OCI-LY1 (cell line): ENCODE results near the gene PTX4.

ENCODE experiments used
- CTCF ChIP-seq: fragments of 200-600 bp; sonication (generic), shearing (Covaris generic); IDR thresholded peaks from 2 replicates; pipeline ENCODE4 v1.5.1; 2017; ENCODE audit warnings: mild to moderate bottlenecking, antibody characterized with exemption, low read length, moderate library complexity, mixed read lengths
- EZH2 ChIP-seq: fragments of 200-600 bp; sonication (generic), shearing (Covaris generic); IDR thresholded peaks from 2 replicates; pipeline ENCODE4 v1.8.0; 2017; ENCODE audit warnings: borderline replicate concordance, mixed run types, mild to moderate bottlenecking, antibody characterized with exemption, low read length, moderate library complexity, mixed read lengths

DNA sequence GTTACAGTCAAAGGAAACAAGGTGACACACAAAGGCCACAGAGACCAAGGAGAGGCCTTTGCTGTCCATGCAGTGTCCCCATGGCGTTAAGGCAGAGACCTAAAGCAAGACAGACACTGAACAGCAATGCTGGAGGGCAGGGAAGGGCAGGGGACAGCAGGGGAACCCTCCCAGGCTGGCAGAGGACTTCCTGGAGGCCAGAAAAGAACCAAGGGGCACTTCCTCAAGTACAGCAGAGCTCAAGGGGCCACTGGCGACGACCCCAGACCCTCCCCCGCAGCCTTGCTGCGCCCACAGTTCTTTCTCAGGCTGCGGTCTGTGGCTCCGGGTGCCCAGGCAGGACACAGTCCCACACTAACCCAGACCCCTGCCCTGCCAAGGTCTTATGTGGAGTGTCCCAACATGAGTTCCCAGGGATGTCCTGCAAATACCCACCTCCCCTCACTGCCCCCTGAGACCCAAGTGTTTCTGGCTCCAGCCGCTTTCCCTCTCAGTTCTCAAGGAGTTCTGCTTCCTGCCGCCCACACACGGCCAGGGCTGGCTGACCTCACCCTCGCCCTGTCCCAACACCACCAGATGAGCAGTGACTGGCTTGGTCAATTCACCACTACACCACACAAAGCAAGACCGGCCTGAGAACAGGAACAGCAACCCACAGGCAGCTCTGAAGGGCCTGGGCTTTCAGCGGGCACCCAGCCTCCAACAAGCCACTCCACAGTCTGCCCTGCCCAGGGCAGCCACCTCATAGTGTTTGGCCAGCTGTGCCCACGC, 18.1 kb downstream of the PTX4 start:
- no peak for TF ChIP-seq CTCF
- no peak for TF ChIP-seq EZH2
